Stimulated activated CD4-positive, alpha-beta T cell treated with anti-CD3 and anti-CD28 coated beads, Interleukin-1b, Interleukin-23, amount 100 ng/mL, for 1 hour (primary cell): ENCODE results near the gene WDR3.

ENCODE experiments used
- DNase-seq, 2 donors: peaks; one replicate each; pipeline ENCODE4 v3.0.0-alpha.2; 2020; ENCODE audit warnings: low read depth in 2 of 2

The WDR3 gene

GRCh38 chr1:117952386-117952785, 22.8 kb downstream of the WDR3 start:
- no peak for DNase-seq

GRCh38 chr1:117959364-117959763, 29.8 kb downstream of the WDR3 start:
- no peak for DNase-seq

GRCh38 chr1:117964290-117965038, 34.9 kb downstream of the WDR3 start:
- no peak for DNase-seq

GRCh38 chr1:117967477-117967876, 37.9 kb downstream of the WDR3 start:
- no peak for DNase-seq

GRCh38 chr1:117967881-117968280, 38.3 kb downstream of the WDR3 start:
- no peak for DNase-seq

GRCh38 chr1:117970252-117970651, 40.7 kb downstream of the WDR3 start:
- no peak for DNase-seq

- DNase-seq: no peak
These were observed 42.2 kb downstream of the WDR3 start for GRCh38 chr1:117971777-117972176.

- DNase-seq: no peak
These were observed 46.8 kb downstream of the WDR3 start for GRCh38 chr1:117976381-117976780.

GRCh38 chr1:117981455-117982192, 52.1 kb downstream of the WDR3 start:
- no peak for DNase-seq

- DNase-seq: no peak
These were observed 55.7 kb downstream of the WDR3 start for GRCh38 chr1:117985239-117985638.

- DNase-seq: no peak
These were observed 56.4 kb downstream of the WDR3 start for GRCh38 chr1:117985973-117986372.

GRCh38 chr1:118004312-118004711, 74.8 kb downstream of the WDR3 start:
- DNase-seq: no peak

GRCh38 chr1:118007391-118007790, 77.9 kb downstream of the WDR3 start:
- no peak for DNase-seq

- no peak for DNase-seq
These were observed 78.5 kb downstream of the WDR3 start for GRCh38 chr1:118008011-118008410.

GRCh38 chr1:118012515-118013124, 83.1 kb downstream of the WDR3 start:
- no peak for DNase-seq

- no peak for DNase-seq
These were observed 83.8 kb downstream of the WDR3 start for GRCh38 chr1:118013336-118013735.

GRCh38 chr1:118013938-118014337, 84.4 kb downstream of the WDR3 start:
- DNase-seq: no peak
